Bone marrow (tissue), 2 donors: ENCODE data around the gene ADAM12.
A peak's percentile ranks its signal among the peaks of the same experiment; 100 is the strongest.
"Not testable (repeated sequence)": the region's sequence is repeated elsewhere in the genome, so short reads cannot be mapped to it uniquely, and the experiment has no call there.

Experiments
- DNase-seq, 2 donors: peaks; one replicate each; lab custom pipeline; 2025; lab: John Stamatoyannopoulos, UW

Gene ADAM12

GRCh38 chr10:125982260-125982948, 405.9 kb downstream of the ADAM12 start:
- peak in 1 of 2 donors; percentile 36 for DNase-seq

GRCh38 chr10:125980521-125981035, 407.7 kb downstream of the ADAM12 start:
- no peak for DNase-seq

- no peak for DNase-seq
Measured at GRCh38 chr10:125979976-125980375, 408.3 kb downstream of the ADAM12 start.

GRCh38 chr10:125976960-125977605, 411.2 kb downstream of the ADAM12 start:
- no peak for DNase-seq

DNA sequence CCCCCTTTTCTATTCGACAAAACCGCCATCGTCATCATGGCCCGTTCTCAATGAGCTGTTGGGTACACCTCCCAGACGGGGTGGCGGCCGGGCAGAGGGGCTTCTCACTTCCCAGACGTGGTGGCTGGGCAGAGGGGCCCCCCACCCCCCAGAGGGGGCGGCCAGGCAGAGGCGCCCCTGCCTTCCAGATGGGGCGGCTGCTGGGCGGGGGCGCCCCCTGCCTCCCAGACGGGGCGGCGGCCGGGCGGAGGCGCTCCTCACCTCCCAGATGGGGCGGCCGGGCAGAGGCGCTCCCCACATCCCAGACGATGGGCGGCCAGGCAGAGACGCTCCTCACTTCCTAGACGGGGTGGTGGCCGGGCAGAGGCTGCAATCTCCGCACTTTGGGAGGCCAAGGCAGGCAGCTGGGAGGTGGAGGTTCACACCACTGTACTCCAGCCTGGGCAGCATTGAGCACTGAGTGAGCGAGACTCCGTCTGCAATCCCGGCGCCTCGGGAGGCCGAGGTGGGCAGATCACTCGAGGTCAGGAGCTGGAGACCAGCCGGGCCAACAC, 418.1 kb downstream of the ADAM12 start:
- DNase-seq: not testable (repeated sequence)

DNA sequence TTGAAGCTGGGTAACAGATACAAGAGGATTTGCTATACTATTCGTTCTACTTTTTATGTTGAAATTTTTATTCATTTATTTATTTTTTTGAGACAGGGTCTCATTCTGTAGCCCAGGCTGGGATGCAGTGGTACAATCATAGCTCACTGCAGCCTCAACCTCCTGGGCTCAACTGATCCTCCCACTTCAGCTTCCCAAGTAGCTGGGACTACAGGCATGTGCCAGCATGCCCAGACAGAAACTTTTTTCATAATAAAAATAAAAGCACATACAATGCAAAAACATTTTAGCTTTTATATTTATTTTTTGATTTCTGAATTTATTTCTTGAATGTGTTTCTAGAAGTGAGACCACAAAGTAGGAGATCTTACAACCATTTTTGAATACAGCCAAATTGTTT, 420.7 kb downstream of the ADAM12 start:
- no peak for DNase-seq

GRCh38 chr10:125964558-125964957, 423.7 kb downstream of the ADAM12 start:
- no peak for DNase-seq
